Neural cell (in vitro differentiated cells): ENCODE measurements around the gene RPL26. TPM values are rescaled to one million over a fixed set of nuclear protein-coding genes. Genes with fewer than 3 reads are reported as not detected.

Source experiments
- H2AFZ ChIP-seq: fragments of 200-600, 300-800 bp; sonication (generic), shearing (Covaris generic); 2 replicates; pipeline ENCODE4 v1.6.0; 2014; ENCODE audit warnings: low read depth, mild to moderate bottlenecking, antibody characterized with exemption, low read length, moderate library complexity
- H3F3A ChIP-seq: fragments of 200-600 bp; shearing (Covaris generic); 2 replicates; pipeline ENCODE4 v1.6.1; 2016; ENCODE audit warnings: mild to moderate bottlenecking, moderate library complexity, mixed read lengths, antibody characterized with exemption, low read length; ENCODE audit not compliant: insufficient read depth, poor library complexity, severe bottlenecking
- H3K27ac ChIP-seq: fragments of 200-600, 300-800 bp; sonication (generic), shearing (Covaris generic); 2 replicates; pipeline ENCODE4 v1.5.1; 2014; ENCODE audit warnings: mild to moderate bottlenecking, low read length, moderate library complexity
- H3K27me3 ChIP-seq: fragments of 300-800, 200-600 bp; sonication (generic), shearing (Covaris generic); 2 replicates; pipeline ENCODE4 v1.6.0; 2014; ENCODE audit warnings: mild to moderate bottlenecking, low read depth, low read length, moderate library complexity; ENCODE audit not compliant: insufficient read depth
- H3K36me3 ChIP-seq: fragments of 300-800, 200-600 bp; sonication (generic), shearing (Covaris generic); 2 replicates; pipeline ENCODE4 v1.5.1; 2014; ENCODE audit warnings: mild to moderate bottlenecking, antibody characterized with exemption, low read length, moderate library complexity; ENCODE audit not compliant: insufficient read depth
- H3K4me2 ChIP-seq: fragments of 300-800, 200-600 bp; sonication (generic), shearing (Covaris generic); 2 replicates; pipeline ENCODE4 v1.6.0; 2014; ENCODE audit warnings: mild to moderate bottlenecking, low read length
- H3K4me3 ChIP-seq: fragments of 300-800, 200-600 bp; sonication (generic), shearing (Covaris generic); 2 replicates; pipeline ENCODE4 v1.5.1; 2014; ENCODE audit warnings: mild to moderate bottlenecking, low read length, moderate library complexity
- H3K79me2 ChIP-seq: fragments of 200-600 bp; shearing (Covaris generic); replicated peaks from 2 replicates; pipeline ENCODE4 v1.6.0; 2014; ENCODE audit warnings: mild to moderate bottlenecking, low read length, moderate library complexity; ENCODE audit not compliant: insufficient read depth
- H3K9ac ChIP-seq: fragments of 300-800, 200-600 bp; sonication (generic), shearing (Covaris generic); 2 replicates; pipeline ENCODE4 v1.6.1; 2016; ENCODE audit warnings: mild to moderate bottlenecking, low read length, mixed read lengths
- H3K9me2 ChIP-seq: fragments of 200-600 bp; shearing (Covaris generic); 2 replicates; pipeline ENCODE4 v1.6.1; 2016; ENCODE audit warnings: mild to moderate bottlenecking, low read length, mixed read lengths; ENCODE audit not compliant: insufficient read depth
- H3K9me3 ChIP-seq: fragments of 200-600, 300-800 bp; sonication (generic), shearing (Covaris generic); 2 replicates; pipeline ENCODE4 v1.6.1; 2016; ENCODE audit warnings: mild to moderate bottlenecking, mixed run types, low read length, moderate library complexity, mixed read lengths
- H4K20me1 ChIP-seq: fragments of 200-600 bp; shearing (Covaris generic); 2 replicates; pipeline ENCODE4 v1.6.1; 2016; ENCODE audit warnings: mild to moderate bottlenecking, mixed run types; ENCODE audit not compliant: insufficient read depth
- EP300 ChIP-seq: fragments of 450-650 bp; conservative IDR thresholded peaks from 2 replicates; pipeline ENCODE4 v1.6.1; 2014; ENCODE audit warnings: antibody characterized with exemption, mild to moderate bottlenecking, moderate library complexity; ENCODE audit not compliant: poor library complexity, severe bottlenecking
- EZH2 ChIP-seq: fragments of 200-600, 300-800 bp; shearing (Covaris generic), sonication (generic); IDR thresholded peaks from 2 replicates; pipeline ENCODE4 v1.6.1; 2014; ENCODE audit warnings: antibody characterized with exemption, low read length, borderline replicate concordance, mild to moderate bottlenecking; ENCODE audit not compliant: insufficient read depth, poor library complexity, severe bottlenecking
- MXI1 ChIP-seq: fragments of 450-650 bp; conservative IDR thresholded peaks from 2 replicates; pipeline ENCODE4 v1.6.1; 2014; ENCODE audit warnings: antibody characterized with exemption, mild to moderate bottlenecking; ENCODE audit not compliant: poor library complexity, severe bottlenecking
- POLR2AphosphoS5 ChIP-seq: IDR thresholded peaks from 2 replicates; pipeline ENCODE4 v1.6.1; 2012
- RAD21 ChIP-seq: fragments of 450-650 bp; conservative IDR thresholded peaks from 2 replicates; pipeline ENCODE4 v1.6.1; 2014; ENCODE audit warnings: antibody characterized with exemption, mild to moderate bottlenecking, moderate library complexity
- SMC3 ChIP-seq: fragments of 450-650 bp; conservative IDR thresholded peaks from 2 replicates; pipeline ENCODE4 v1.6.1; 2014; ENCODE audit warnings: antibody characterized with exemption, mild to moderate bottlenecking, moderate library complexity; ENCODE audit not compliant: poor library complexity
- TAF1 ChIP-seq: IDR thresholded peaks from 2 replicates; pipeline ENCODE4 v1.6.1; 2012; ENCODE audit warnings: low read depth
- polyA plus RNA-seq: library from polyadenylated mRNA; depleted of rRNA; stranded (reverse); fragments of >200 nt; gene quantifications from 2 replicates; pipeline ENCODE4 v1.2.3, GENCODE V29; 2014
- TF ChIP-seq, protein P1 (sequence below): IDR thresholded peaks from 2 replicates; pipeline ENCODE4 v1.6.1; 2012; ENCODE audit warnings: borderline replicate concordance
- TF ChIP-seq, protein P2 (sequence below): fragments of 450-650 bp; IDR thresholded peaks from 2 replicates; pipeline ENCODE4 v1.5.1; 2014; ENCODE audit warnings: antibody characterized with exemption, mild to moderate bottlenecking, moderate library complexity; ENCODE audit not compliant: poor library complexity, severe bottlenecking

The RPL26 gene
- polyA plus RNA-seq, 1 donor from 2014 or later: 4,061 TPM

DNA sequence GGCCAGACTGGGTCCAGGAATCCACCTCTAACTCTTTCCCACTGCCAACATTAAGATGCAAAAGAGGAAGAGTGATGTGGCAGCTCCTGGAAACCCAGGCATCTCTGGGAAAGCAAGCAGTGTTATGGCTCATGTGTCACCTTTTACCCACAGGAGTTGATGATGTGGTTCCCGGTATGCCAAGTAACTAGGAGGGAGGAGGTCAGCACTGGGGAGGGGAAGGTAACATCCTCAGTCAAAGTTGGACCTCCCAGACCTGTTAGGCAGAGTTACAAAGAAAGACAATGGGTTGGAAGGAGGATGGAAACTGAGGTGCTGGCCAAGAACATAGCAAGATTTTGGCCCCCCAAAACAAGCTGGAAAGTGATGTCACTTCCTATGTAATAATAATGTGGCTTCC, 17.9 kb downstream of the RPL26 start:
- TF ChIP-seq SMC3: no peak
- Histone ChIP-seq H4K20me1 (no peaks in the 10 kb centered on the region), H3K9me2 (no peaks in the 10 kb centered on the region), H3K4me2 (no peak overlapping the region), H3K9me3 (no peaks in the 10 kb centered on the region), H2AFZ (no peak overlapping the region), H3K79me2 (no peaks in the 10 kb centered on the region), H3K27ac (no peak overlapping the region), H3K27me3 (no peaks in the 10 kb centered on the region), H3K9ac (no peak overlapping the region), H3K4me3 (no peak overlapping the region), H3K36me3 (peaks cover 5% of the 10 kb centered on the region), H3F3A (no peaks in the 10 kb centered on the region)

GRCh38 chr17:8362651-8363332, 20.2 kb downstream of the RPL26 start:
- Histone ChIP-seq H3K79me2 (no peaks in the 10 kb centered on the region), H3K4me3 (no peak overlapping the region), H3K9me3 (no peaks in the 10 kb centered on the region), H3K27me3 (no peaks in the 10 kb centered on the region), H3F3A (no peaks in the 10 kb centered on the region), H3K9ac (no peak overlapping the region), H4K20me1 (no peaks in the 10 kb centered on the region), H3K27ac (no peak overlapping the region), H3K9me2 (no peaks in the 10 kb centered on the region), H3K36me3 (no peaks in the 10 kb centered on the region), H2AFZ (no peak overlapping the region), H3K4me2 (no peak overlapping the region)
- TF ChIP-seq, protein P1, sequence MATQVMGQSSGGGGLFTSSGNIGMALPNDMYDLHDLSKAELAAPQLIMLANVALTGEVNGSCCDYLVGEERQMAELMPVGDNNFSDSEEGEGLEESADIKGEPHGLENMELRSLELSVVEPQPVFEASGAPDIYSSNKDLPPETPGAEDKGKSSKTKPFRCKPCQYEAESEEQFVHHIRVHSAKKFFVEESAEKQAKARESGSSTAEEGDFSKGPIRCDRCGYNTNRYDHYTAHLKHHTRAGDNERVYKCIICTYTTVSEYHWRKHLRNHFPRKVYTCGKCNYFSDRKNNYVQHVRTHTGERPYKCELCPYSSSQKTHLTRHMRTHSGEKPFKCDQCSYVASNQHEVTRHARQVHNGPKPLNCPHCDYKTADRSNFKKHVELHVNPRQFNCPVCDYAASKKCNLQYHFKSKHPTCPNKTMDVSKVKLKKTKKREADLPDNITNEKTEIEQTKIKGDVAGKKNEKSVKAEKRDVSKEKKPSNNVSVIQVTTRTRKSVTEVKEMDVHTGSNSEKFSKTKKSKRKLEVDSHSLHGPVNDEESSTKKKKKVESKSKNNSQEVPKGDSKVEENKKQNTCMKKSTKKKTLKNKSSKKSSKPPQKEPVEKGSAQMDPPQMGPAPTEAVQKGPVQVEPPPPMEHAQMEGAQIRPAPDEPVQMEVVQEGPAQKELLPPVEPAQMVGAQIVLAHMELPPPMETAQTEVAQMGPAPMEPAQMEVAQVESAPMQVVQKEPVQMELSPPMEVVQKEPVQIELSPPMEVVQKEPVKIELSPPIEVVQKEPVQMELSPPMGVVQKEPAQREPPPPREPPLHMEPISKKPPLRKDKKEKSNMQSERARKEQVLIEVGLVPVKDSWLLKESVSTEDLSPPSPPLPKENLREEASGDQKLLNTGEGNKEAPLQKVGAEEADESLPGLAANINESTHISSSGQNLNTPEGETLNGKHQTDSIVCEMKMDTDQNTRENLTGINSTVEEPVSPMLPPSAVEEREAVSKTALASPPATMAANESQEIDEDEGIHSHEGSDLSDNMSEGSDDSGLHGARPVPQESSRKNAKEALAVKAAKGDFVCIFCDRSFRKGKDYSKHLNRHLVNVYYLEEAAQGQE: no peak
- no peak for TF ChIP-seq EP300
- no peak for TF ChIP-seq SMC3
- no peak for TF ChIP-seq TAF1
- TF ChIP-seq, protein P2, sequence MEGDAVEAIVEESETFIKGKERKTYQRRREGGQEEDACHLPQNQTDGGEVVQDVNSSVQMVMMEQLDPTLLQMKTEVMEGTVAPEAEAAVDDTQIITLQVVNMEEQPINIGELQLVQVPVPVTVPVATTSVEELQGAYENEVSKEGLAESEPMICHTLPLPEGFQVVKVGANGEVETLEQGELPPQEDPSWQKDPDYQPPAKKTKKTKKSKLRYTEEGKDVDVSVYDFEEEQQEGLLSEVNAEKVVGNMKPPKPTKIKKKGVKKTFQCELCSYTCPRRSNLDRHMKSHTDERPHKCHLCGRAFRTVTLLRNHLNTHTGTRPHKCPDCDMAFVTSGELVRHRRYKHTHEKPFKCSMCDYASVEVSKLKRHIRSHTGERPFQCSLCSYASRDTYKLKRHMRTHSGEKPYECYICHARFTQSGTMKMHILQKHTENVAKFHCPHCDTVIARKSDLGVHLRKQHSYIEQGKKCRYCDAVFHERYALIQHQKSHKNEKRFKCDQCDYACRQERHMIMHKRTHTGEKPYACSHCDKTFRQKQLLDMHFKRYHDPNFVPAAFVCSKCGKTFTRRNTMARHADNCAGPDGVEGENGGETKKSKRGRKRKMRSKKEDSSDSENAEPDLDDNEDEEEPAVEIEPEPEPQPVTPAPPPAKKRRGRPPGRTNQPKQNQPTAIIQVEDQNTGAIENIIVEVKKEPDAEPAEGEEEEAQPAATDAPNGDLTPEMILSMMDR: no peak
- TF ChIP-seq MXI1: no peak
- no peak for TF ChIP-seq RAD21
- TF ChIP-seq POLR2AphosphoS5: no peak
- no peak for TF ChIP-seq EZH2
